WERI-Rb-1 (cell line): ENCODE measurements around the gene ZNF662.

ENCODE experiments used
- DNase-seq: peaks from one replicate; pipeline ENCODE4 v3.0.0-alpha.2; 2020
- H3K27ac ChIP-seq: fragments of 250-450 bp; sonication (Bioruptor Pico); 2 replicates; pipeline ENCODE4 v1.5.1; 2020; ENCODE audit warnings: mild to moderate bottlenecking, moderate library complexity
- H3K27me3 ChIP-seq: fragments of 250-450 bp; sonication (Bioruptor Pico); 2 replicates; pipeline ENCODE4 v1.5.1; 2021; ENCODE audit warnings: mild to moderate bottlenecking, low read depth, moderate library complexity; ENCODE audit not compliant: insufficient read depth, severe bottlenecking
- H3K36me3 ChIP-seq: fragments of 250-450 bp; sonication (Bioruptor Pico); 2 replicates; pipeline ENCODE4 v1.5.1; 2020; ENCODE audit warnings: mild to moderate bottlenecking, moderate library complexity
- H3K4me3 ChIP-seq: 2 replicates; pipeline ENCODE4 v1.5.1; 2011; ENCODE audit warnings: low read depth, mild to moderate bottlenecking, control low read depth, low read length
- H3K9me3 ChIP-seq: fragments of 250-450 bp; sonication (Bioruptor Pico); 2 replicates; pipeline ENCODE4 v1.5.1; 2021; ENCODE audit warnings: mild to moderate bottlenecking, moderate library complexity; ENCODE audit not compliant: severe bottlenecking
- TF ChIP-seq, protein P1 (sequence below): IDR thresholded peaks from 2 replicates; pipeline ENCODE4 v1.5.1; 2011; ENCODE audit warnings: low read depth, mild to moderate bottlenecking, control low read depth, inconsistent platforms, low read length

The ZNF662 gene

DNA sequence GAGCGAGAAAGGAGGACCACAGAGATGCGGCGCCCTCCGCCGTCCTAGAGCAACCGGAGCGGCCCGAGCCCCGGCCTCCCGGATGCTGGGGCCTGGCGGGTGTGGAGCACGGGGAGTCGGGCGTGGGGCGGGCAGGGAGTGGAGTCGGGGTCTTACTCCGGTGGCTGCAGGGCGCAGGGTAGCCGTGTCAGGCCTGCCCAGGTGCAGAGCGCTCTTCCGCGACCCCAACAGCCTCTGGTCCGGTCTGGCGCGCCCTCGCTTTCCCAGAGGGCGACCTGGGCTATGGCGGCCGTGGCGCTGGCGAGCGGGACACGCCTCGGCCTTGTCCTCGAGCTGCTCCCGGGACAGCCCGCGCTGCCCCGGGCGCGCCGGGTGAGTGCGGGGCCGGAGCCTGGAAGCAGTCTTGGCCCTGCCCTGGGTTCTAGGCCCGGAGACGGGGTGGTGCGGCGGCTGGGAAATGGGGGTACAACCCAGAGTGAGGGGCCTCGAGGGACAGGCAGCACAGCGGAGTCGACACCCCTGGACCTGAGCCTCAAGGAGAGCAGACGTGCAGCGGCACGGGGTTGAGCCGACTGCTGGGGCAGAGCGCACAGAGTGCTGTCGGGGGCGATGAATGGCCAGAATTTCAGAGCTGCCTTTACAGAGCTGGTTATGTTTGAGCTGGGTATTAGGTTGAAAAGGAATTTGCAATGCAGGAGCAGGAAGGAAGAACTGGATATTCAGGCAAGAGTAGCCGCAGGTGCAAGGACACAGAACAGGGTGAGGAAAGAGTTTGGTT lies at the start of gene ZNF662:
Gene ZNF662 (plus strand): TSS at position 73 of the 778 bp plus-strand sequence. CDS start 1,973 bp downstream, outside the sequence.
- Histone ChIP-seq H3K9me3 (no peaks in the 10 kb centered on the region), H3K36me3 (no peaks in the 10 kb centered on the region), H3K27me3 (no peaks in the 10 kb centered on the region), H3K27ac (no peak within 1 kb of the TSS), H3K4me3 (no peak within 1 kb of the TSS)
- no peak for DNase-seq
- TF ChIP-seq, protein P1, sequence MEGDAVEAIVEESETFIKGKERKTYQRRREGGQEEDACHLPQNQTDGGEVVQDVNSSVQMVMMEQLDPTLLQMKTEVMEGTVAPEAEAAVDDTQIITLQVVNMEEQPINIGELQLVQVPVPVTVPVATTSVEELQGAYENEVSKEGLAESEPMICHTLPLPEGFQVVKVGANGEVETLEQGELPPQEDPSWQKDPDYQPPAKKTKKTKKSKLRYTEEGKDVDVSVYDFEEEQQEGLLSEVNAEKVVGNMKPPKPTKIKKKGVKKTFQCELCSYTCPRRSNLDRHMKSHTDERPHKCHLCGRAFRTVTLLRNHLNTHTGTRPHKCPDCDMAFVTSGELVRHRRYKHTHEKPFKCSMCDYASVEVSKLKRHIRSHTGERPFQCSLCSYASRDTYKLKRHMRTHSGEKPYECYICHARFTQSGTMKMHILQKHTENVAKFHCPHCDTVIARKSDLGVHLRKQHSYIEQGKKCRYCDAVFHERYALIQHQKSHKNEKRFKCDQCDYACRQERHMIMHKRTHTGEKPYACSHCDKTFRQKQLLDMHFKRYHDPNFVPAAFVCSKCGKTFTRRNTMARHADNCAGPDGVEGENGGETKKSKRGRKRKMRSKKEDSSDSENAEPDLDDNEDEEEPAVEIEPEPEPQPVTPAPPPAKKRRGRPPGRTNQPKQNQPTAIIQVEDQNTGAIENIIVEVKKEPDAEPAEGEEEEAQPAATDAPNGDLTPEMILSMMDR = no peak

DNA sequence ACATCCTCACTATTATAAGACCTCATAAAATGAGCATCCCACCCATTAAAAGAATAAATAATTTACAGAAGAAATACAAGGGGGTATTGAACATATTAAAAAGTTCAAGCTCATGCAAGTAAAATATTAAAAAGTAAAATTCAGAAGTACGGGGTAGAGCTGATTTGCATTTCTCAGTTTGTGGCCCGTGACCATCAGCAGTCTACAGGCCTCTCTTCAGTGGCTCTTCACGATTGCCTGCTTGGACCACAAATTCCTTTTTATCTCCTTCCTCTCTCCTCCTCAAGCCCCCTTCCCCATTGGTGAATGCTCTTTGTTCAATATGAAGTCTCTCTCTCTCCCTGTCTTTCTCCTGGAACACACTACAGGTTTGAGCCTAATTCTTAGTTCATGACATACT lies 49.4 kb upstream of the ZNF662 start:
- H3K36me3 ChIP-seq = no peaks in the 10 kb centered on the region
- H3K27me3 ChIP-seq = no peaks in the 10 kb centered on the region
- TF ChIP-seq, protein P1 = no peak
- no peak overlapping the region for H3K27ac ChIP-seq
- no peak overlapping the region for H3K4me3 ChIP-seq
- H3K9me3 ChIP-seq = no peaks in the 10 kb centered on the region
- DNase-seq = no peak

DNA sequence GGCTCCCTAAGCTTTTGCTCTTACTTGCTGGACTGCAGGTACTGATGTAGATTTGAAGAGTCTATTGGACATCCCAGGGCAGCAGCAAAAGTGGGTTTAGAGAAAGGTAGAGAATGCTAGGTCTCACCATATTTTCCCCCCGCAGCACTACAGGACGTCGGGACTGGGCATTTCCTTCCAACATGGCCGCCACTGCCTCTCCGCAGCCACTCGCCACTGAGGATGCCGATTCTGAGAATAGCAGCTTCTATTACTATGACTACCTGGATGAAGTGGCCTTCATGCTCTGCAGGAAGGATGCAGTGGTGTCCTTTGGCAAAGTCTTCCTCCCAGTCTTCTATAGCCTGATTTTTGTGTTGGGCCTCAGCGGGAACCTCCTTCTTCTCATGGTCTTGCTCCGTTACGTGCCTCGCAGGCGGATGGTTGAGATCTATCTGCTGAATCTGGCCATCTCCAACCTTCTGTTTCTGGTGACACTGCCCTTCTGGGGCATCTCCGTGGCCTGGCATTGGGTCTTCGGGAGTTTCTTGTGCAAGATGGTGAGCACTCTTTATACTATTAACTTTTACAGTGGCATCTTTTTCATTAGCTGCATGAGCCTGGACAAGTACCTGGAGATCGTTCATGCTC lies 41.5 kb upstream of the ZNF662 start:
- no peaks in the 10 kb centered on the region for H3K27me3 ChIP-seq
- no peaks in the 10 kb centered on the region for H3K9me3 ChIP-seq
- H3K36me3 ChIP-seq = no peaks in the 10 kb centered on the region
- H3K4me3 ChIP-seq = no peak overlapping the region
- no peak for DNase-seq
- H3K27ac ChIP-seq = no peak overlapping the region
- TF ChIP-seq, protein P1 = no peak

DNA sequence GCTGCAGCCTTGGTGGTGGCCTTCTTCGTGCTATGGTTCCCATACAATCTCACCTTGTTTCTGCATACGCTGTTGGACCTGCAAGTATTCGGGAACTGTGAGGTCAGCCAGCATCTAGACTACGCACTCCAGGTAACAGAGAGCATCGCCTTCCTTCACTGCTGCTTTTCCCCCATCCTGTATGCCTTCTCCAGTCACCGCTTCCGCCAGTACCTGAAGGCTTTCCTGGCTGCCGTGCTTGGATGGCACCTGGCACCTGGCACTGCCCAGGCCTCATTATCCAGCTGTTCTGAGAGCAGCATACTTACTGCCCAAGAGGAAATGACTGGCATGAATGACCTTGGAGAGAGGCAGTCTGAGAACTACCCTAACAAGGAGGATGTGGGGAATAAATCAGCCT lies 40.7 kb upstream of the ZNF662 start:
- Histone ChIP-seq H3K4me3 (no peak overlapping the region), H3K36me3 (no peaks in the 10 kb centered on the region), H3K27me3 (no peaks in the 10 kb centered on the region), H3K27ac (no peak overlapping the region), H3K9me3 (no peaks in the 10 kb centered on the region)
- no peak for DNase-seq
- TF ChIP-seq, protein P1 = no peak

DNA sequence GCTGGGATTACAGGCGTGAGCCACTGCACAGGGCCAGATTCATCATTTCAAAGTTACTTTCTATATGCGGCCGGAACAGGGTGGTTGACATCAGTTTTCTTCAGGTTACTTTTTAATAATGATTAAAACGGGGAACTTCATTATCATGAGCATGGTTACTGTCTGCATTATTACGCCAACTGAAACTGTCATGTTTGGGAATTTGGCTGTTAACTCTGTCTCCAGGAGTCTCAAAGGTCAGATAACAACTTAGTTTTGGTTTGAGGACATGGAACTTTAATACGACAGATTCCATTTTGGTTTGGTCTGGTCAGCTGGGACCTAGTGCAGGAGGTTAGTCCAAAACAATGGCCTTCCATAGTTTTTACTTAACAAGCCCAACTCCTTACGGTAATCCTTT lies 38.8 kb upstream of the ZNF662 start:
- TF ChIP-seq, protein P1 = no peak
- H3K36me3 ChIP-seq = no peaks in the 10 kb centered on the region
- no peaks in the 10 kb centered on the region for H3K9me3 ChIP-seq
- no peaks in the 10 kb centered on the region for H3K27me3 ChIP-seq
- no peak overlapping the region for H3K27ac ChIP-seq
- no peak for DNase-seq
- H3K4me3 ChIP-seq = no peak overlapping the region
